ENCODE data around the gene SLMAP.
"Not testable (repeated sequence)": the region's sequence is repeated elsewhere in the genome, so short reads cannot be mapped to it uniquely, and the experiment has no call there.

Gene SLMAP

DNA sequence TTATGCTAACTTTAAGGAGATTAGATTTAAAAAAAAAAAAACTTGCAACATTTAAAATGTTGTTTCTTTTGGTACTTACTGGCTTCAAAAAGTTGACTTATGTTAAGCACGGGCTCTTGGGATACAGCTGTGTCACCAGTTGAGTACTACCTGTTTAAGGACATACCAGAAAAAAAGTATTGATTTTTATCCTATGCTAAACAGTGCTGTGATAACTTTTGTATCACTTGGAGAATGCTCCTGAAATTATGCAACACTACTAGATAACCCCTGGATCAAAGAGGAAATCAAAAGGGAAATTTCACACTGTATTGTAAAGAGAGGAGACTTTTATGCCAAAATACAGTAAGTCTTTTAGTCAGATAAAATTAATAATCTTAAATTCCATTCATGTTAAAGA is 77.7 kb downstream of the SLMAP start:
- DNase-seq = no peak

DNA sequence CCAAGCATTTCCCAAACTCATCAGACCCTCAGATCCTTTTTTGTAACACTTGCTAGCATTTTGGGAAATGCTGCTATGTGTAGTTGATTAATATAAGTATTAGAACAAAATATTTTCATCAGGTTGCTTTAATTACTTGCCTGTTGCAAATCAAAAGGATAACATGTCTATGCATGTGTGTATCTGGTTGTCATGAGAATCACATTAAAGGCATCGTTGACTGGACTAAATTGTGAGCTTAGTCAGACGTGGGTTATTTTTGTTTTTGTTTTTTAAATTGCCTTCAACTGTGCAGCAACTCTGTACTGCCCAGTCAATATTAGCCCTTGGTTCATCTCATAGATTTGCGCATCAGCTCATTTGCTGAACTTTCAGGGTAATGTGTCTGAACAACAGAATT is 81.6 kb downstream of the SLMAP start:
- no peak for DNase-seq

DNA sequence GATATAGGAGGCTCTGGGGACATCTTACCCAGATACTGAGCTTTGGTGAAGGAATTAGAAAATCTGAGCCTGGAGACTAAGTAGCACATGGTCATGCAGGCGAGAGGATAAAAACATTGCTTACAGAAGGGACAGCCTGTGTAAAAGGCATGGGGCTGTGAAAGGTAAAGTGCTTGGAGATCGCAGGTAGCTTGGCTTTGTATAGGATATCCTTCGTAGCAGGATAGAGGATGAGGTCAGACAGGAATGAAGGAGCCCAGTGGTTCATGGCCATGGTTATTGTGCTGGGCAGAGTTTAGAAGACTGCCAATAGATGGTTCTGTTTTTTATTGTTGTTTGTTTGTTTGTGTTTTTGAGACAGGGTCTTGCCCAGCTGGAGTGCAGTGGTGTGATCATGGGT is 82.5 kb downstream of the SLMAP start:
- no peak for DNase-seq

DNA sequence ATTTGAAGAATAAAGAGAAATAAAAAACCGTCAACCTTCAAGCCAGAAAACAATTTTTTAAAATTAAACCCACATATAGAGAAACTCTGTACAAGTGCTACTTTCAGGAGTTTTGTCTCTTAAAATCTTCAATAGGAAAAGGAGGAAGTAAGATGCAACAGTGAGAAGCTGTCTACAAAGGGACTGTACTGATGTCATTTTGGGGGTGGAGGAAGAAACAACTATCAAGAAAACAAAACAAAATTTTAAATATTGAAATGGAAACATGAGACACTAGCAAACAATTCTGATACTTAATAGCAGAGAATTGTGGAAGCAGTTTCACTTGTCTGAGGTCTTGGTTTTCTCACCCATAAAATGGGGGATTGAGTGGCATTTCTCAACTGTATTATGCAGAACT is 84.4 kb downstream of the SLMAP start:
- DNase-seq = no peak

DNA sequence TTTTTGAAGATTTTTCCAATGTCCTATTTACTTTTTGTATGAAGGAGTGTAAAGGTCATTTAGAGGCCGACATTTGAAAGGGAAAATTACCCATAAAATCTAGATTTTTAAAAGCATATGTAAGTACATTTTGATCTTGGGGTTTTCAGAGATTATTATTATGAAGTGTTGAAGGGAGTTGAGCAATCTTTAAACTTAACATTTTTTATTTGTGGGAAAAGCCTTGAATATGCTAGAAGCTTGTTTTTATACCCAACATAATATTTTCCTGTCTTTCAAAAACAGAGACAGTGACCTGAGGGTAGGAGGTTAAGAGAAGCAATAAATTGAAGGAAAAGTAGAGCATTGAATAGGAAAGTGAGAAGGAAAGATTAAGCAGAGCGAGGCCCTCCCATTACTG is 85.7 kb downstream of the SLMAP start:
- no peak for DNase-seq

DNA sequence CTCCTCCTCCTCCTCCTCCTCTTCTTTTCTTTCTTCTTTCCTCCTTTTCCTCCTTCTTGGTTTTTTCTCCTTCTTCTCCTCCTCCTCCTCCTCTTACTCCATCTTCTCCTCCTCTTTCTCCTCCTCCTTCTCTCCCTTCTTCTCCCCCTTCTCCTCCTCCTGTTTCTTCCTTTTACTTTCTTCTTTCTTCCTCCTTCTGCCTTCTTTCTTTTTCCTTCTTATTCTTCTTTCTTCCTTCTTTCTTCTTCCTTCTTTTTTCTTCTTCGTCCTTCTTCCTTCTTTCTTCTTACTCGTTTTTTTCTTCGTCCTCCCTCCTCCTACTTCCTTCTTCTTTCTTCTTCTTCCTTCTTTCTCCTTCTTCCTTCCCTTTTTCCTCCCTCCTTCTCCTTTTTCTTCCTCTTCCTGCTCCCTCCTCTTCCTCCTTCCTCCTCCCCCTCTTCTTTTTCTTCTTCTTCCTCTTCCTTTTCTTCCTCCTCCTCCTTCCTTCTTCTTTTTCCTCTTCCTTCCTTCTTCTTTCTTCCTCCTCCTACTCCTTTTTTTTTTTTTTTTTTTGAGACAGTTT is 92.1 kb downstream of the SLMAP start:
- no peak for DNase-seq

DNA sequence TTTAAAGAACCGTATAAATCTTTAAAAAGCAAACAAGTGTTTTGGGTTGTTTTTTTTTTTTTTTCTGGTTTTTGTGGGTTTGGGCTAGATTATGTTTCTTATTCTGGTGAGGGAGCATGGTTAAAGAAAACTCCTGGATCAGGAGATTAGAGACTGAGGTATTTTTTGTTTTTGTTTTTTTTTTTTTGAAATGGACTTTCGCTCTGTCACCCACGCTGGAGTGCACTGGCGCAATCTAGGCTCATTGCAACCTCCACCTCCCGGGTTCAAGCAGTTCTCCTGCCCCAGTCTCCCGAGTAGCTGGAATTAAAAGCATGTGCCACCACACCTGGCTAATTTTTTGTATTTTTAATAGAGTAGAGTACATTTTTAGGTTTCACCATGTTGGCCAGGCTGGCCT is 95.2 kb downstream of the SLMAP start:
- DNase-seq = no peak

DNA sequence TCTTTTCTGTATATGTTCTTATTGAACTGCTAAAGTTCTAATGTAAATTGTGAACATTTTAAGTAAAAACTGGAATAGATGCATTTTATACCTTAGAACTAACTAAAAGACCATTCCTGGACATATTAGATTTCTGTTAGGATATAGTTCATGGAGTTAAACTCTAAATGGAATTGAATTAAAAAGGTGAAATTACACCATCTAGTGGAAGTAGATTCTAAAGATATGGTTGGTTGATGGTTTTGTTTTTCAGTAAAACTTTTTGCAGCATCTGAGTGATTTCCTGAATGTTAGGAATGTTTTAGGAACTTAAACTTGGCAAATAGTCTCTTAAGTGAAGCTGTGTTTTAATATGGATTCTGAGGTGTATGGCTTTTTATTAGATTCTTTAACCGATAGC is 96.8 kb downstream of the SLMAP start:
- DNase-seq = peak; percentile 59

DNA sequence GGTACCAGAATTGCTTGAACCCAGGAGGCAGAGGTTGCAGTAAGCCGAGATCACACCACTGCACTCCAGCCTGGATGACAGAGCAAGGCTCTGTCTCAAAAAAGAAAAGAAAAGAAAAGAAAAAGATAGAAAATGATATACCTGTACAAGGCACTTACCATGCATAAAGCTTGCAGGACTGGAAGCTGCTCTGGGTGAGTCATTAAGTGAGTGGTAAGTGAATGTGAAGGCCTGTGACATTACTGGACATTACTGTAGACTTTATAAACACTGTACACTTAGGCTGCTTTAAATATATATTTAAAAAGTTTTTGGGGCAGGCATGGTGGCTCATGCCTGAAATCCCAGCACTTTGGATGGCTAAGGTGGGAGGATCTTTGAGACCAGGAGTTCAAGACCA is 99.2 kb downstream of the SLMAP start:
- DNase-seq = no peak

DNA sequence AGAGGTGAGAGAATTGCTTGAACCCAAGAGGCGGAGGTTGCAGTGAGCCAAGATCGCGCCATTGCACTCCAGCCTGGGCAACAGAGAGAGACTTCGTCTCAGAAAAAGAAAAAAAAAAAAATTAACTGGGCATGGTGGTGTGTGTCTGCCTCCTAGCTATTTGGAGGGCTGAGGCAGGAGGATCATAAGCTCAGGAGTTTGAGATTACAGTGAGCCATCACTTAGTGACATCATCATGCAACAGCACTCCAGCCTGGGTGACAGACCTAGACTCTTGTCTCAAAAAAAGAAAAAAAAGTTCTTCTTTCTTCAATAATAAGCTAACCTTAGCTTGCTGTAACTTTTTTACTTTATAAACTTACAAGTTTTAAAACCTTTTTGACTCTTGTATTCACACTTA is 99.8 kb downstream of the SLMAP start:
- DNase-seq = no peak

DNA sequence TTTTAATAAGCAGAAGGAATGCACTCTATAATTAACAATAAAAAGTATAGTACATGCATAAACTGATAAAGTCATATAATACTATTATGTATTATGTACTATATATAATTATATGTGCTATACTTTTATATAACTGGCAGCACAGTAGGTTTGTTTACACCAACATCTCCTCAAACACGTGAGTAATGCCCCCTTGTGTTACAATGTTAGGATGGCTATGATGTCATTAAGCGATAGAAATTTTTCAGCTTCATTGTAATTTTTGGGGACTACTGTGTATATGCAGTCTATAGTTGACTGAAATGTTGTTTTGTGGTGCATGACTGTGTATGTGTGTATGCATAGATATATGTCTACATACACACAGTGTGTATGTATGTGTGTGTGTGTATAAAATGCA is 100.6 kb downstream of the SLMAP start:
- DNase-seq = no peak

DNA sequence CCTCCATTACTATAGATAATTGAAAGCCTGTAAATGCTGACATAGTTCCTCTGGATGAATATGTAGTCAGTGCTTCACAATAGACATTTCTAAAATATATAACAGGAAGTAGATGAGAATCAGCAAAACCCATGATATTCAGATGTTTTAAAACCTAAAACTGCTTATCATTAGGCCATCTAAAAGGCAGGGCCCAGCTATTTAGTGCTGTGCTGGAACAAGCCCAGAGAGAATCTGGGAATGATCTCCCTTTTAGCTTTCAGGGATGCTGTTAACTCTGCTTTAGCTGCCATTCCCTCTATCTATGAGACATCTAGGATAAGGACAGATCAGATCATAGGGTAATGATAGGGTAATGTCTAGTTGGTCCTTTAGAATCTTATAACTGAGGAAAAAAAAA is 106.8 kb downstream of the SLMAP start:
- no peak for DNase-seq

DNA sequence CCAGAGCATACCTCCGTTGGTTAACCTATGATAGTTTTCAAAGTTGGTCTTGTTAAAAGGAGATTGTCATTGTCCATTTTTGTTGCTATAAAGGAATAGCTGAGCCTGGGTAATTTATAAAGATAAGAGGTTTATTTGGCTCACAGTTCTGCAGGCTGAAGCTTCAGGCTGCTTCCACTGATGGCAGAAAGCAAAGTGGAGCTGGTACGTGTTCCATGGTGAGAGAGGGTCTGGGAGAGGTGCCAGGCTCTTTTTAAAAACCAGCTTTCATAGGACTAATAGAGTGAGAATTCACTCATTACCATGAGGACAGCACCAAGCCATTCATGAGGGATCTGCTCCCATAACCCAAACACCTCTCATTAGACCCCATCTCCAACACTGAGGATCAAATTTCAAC is 107.3 kb downstream of the SLMAP start:
- DNase-seq = no peak

DNA sequence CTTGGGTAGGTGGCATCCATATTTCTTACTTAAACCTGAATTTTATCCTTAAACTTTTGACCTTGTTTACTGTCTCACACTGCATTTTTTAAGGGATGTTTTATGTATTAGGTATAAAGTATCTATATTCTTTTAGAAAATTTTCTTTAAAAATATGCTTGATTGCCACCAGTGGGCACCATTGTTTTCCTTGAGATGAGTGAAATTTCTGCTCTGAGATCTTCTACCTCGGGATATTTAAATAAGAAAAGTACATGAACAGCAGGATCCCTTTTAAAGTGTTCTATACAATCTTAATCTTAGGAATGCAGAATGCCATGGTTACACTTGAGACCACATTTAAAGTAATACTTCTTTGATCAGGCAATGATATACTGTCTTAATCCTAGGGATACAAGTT is 108.7 kb downstream of the SLMAP start:
- no peak for DNase-seq

DNA sequence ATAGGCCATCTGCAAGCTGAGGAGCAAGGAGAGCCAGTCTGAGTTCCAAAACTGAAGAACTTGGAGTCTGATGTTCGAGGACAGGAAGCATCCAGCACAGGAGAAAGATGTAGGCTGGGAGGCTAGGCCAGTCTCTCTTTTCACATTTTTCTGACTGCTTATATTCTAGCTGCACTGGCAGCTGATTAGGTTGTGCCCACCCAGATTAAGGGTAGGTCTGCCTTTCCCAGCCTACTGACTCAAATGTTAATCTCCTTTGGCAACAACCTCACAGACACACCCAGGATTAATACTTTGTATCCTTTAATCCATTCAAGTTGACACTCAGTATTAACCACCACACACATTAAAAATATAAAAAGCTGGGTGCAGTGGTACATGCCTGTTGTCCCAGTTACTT is 113.0 kb downstream of the SLMAP start:
- not testable (repeated sequence) for DNase-seq

DNA sequence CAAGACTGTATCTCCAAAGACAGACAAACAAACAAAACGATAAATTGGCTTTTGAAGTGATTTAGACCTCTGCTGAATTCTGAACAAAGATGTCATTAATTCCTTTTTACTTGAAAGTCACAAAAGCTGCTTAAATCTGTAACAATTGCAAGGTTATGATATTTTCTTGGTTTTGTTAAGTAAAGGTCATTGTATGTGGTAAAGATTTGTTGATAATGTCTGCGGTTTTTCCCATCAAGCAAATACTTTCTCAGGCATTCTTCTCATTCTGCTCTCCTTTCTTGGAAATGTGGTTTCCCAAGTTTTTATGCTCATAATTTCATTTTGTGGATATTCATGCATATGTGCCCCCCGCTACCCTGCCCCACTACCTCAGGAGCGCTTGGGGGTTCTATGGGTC is 116.5 kb downstream of the SLMAP start:
- no peak for DNase-seq

DNA sequence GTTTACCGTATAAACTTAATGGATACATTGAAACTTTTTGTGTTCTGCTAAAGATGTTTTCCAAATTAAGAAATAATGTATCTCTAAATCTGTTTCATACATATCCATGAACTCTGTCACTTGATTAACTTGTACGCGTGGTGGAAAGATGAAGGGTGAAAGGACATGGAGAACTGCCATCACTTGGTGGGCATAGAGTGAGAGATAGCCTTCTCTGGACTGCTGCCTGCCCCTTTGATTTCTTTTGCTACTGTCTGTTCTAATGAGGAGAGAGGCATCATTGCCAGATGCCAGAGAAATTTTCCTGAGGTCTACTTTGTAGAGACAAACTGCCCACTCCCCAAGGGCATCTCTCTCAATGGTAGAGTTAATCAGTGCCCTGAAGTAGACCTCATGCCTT is 120.5 kb downstream of the SLMAP start:
- no peak for DNase-seq

DNA sequence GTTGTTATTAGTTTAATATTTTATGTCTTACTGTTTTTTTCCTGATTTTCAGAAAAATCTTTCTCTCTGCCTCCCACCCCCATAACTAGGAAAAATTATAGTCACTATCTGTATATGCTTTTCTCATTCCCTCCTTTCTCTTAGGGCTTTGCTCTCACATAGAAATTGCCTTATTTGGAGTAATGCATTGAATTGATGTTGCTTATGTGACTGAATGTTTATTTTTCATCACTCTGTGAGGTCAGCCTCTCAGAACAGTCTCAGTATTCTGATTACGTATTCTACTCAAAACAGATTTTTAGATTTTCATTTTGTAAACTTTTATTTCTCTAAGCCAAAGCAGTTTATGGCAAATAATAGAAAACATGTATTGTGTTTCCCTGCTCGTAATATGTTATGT is 121.0 kb downstream of the SLMAP start:
- DNase-seq = no peak

DNA sequence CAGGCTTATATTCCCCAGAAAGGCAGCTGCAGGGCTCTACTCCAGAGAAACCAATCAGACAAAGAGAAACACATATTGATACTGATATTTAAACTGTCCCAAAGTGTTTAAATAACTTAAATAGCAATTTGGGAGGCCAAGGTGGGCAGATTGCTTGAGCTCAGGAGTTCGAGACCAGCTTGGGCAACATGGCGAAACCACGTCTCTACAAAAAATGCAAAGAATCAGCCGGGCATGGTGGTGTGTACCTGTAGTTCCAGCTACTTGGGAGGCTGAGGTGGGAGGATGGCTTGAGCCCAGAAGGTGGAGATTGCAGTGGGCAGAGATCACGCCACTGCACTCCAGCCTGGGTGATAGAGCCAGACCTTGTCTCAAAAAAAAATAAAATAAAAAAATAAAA is 128.3 kb downstream of the SLMAP start:
- not testable (repeated sequence) for DNase-seq

DNA sequence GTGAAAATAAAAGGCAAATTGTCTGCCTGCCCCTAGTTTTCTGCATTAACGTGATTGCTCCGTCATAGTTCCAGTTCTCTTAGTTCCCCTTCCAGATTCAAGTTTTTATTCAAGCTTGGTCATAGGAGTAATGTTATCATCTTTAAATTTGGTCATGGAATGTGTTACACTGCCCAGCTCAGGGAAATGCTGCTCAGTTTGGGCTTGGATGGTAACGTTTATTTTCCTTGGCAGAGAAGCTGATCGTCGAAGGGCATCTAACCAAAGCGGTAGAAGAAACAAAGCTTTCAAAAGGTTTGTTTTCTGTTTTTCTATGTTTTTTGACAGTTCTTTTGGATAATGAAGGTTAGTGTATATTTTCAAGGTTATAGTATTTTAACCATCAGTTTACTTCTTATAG is 133.7 kb downstream of the SLMAP start:
- peak; percentile 52 for DNase-seq

DNA sequence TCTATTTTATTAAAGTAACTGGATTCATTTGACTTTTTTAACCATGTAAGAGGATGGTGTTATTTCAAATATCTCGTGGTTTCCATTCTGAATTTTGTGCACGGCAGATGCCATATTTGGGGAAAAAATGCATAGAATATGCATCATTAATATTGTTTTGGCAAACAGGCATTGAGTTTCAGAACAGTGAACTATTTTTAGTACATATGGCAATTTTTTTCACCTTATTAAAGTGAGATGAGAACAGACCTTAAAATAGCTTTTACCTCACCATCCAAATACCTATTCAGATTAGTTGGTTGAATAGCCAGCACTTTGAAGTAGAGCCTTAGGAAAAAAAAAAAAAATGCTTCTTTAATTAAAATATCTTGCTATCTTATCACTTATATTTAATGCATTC is 134.8 kb downstream of the SLMAP start:
- DNase-seq = no peak

DNA sequence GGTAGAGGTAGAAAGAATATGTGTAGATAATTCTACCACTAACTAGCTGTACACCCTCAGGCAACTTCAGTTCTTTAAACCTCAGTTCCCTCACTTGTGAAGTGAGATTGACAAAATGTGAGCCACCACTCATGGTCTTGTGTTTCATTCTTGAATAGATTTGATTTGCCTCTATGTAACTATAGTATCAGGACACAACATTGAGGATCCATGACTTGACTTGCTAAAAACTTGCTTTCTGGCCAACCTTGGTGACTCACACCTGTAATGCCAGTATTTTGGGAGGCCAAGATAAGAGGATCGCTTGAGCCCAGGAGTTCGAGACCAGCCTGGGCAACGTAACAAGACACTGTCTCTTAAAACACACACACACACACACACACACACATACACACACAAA is 136.3 kb downstream of the SLMAP start:
- DNase-seq = no peak

DNA sequence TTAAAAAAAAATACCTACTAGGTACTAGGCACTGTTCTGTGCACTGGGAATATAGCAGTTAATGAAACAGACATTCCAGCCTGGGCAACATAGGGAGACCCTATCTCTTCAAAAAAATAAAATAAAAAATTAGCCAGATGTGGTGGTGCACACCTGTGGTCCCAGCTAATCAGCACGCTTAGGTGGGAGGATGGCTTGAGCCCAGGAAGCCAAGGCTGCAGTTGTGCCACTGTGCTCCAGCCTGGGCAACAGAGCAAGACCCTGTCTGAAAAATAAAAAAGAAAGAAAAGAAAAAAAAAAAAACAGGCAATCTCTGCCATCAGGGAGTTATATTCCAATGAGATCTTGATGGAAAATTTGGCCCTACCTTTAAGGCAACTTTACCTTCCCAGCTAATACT is 137.0 kb downstream of the SLMAP start:
- DNase-seq = no peak

DNA sequence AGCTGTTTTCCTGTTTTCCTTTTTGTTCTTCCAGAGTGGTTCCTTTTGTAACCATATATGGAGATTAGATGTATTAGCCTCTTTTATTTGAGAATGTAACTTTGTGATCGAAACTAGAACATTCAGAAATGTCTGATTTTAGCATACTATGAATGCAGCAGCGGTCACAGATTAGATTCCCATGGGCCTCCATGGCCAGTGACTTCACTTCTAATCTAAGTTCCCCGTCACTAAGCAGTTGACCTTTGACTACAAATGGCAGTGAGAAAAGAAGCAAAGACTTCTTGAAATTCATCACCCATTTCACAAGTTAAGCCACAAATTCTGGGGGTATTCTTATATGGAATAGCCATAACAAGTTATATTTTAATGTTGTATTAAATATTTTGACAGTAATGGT is 137.6 kb downstream of the SLMAP start:
- DNase-seq = no peak

DNA sequence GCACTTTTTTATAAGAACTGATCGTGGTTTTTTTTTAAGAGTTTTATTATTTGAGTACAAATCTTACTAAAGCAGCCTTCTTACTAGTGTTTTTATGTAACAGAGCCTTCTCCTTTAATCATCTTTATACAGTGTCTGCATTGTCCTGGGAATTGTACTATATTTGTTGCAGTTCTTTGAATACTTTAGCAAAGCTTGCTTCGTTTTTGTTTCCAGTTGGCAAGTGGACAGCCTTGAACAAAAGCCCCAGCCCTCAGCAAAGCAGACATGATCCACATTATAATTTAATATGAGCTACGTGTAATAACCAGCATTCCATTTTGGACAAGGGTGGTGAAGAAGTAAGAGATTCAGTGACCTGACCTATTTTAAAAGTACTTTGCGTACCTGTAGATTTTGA is 139.9 kb downstream of the SLMAP start:
- DNase-seq = no peak

DNA sequence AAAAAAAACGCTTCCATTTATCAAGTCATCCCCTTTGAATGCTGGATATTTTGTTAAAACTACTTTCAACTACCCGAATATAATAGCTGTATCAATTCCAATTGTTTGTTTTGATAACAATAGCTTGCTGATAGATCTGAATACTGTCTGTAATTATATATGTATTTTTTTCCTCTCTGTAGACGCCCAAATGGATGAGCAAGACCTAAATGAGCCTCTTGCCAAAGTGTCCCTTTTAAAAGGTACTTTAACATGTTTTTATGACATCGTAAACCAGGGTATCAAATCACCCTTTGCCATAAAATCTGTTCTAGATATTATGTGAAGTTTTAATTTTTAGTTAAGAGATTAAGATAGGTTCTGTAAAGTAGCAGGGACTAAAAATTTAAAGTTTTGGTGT is 140.6 kb downstream of the SLMAP start:
- no peak for DNase-seq
